RWPE2 (cell line): ENCODE results near the gene GDPD5.

Experiments
- ATAC-seq: fragments of 200-7000 bp; cut with Tn5 transposase; 3 replicates; pipeline ENCODE4 v1.9.1; 2021; ENCODE audit warnings: low read depth
- DNase-seq: peaks from one replicate; pipeline ENCODE4 v3.0.0-alpha.2; 2020; ENCODE audit warnings: low spot score
- H3K27ac ChIP-seq: fragments of 450-650 bp; 2 replicates; pipeline ENCODE4 v1.5.1; 2017; ENCODE audit warnings: mild to moderate bottlenecking; ENCODE audit not compliant: poor library complexity, severe bottlenecking
- H3K27me3 ChIP-seq: fragments of 250-450 bp; sonication (Bioruptor Pico); 2 replicates; pipeline ENCODE4 v1.5.1; 2021; ENCODE audit warnings: mild to moderate bottlenecking, moderate library complexity; ENCODE audit not compliant: insufficient read depth, poor library complexity, severe bottlenecking
- H3K36me3 ChIP-seq: fragments of 250-450 bp; sonication (Bioruptor Pico); 2 replicates; pipeline ENCODE4 v1.5.1; 2020; ENCODE audit warnings: low read depth, mild to moderate bottlenecking, moderate library complexity
- H3K4me1 ChIP-seq: fragments of 250-450 bp; sonication (Bioruptor Pico); 2 replicates; pipeline ENCODE4 v1.5.1; 2021; ENCODE audit warnings: mild to moderate bottlenecking, moderate library complexity; ENCODE audit not compliant: insufficient read depth, poor library complexity, severe bottlenecking
- H3K4me3 ChIP-seq: fragments of 250-450 bp; sonication (Bioruptor Pico); 2 replicates; pipeline ENCODE4 v1.5.1; 2021; ENCODE audit warnings: mild to moderate bottlenecking, moderate library complexity; ENCODE audit not compliant: severe bottlenecking
- H3K9me3 ChIP-seq: fragments of 250-450 bp; sonication (Bioruptor Pico); 2 replicates; pipeline ENCODE4 v1.5.1; 2021; ENCODE audit warnings: mild to moderate bottlenecking, moderate library complexity; ENCODE audit not compliant: severe bottlenecking
- TF ChIP-seq, protein P1 (sequence below): fragments of 450-650 bp; IDR thresholded peaks from one replicate; pipeline ENCODE4 v1.5.1; 2017; ENCODE audit warnings: mild to moderate bottlenecking, moderate library complexity; ENCODE audit not compliant: poor library complexity, severe bottlenecking

The GDPD5 gene

DNA sequence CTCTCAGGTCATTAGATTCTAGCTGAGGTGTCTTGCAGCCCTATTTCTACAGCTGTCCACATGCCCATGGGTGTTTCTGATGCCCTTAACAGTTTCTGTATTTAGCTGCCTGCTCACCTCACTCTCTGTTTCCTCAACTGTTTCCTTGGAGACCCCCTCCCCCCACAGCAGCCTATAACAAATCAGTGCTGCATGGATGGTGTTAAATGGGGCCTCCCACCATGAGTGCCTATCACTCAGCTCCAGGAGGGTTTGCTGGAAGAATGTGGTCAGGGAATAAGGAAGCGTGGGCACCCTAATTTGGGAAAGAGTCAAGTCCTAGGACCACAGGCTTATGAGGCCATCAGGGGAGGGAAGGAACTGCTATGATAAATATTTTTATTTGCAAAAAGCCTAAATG is 101.3 kb downstream of the GDPD5 start:
- DNase-seq: no peak

DNA sequence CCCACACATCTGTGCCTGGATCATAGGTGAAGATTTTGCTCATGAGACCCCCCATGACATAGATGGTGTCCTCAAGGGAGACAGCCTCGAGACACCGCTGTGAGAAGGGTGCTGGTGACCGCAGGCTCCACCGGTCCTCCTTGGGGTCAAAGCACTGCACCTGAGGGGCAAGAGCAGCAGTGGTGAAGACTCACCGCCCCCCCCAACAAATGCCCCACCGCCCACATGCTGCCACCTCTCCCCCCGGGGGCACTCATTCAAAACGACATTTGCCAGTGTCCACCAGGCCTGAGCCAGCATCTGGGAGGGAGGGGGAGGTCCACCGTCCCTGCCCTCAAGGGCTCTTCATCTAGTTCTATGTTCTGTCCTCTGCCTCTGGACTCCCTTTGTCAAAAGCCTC is 102.0 kb downstream of the GDPD5 start:
- H3K27me3 ChIP-seq: no peaks in the 10 kb centered on the region
- H3K4me1 ChIP-seq: peaks cover 17% of the 10 kb centered on the region
- TF ChIP-seq, protein P1, sequence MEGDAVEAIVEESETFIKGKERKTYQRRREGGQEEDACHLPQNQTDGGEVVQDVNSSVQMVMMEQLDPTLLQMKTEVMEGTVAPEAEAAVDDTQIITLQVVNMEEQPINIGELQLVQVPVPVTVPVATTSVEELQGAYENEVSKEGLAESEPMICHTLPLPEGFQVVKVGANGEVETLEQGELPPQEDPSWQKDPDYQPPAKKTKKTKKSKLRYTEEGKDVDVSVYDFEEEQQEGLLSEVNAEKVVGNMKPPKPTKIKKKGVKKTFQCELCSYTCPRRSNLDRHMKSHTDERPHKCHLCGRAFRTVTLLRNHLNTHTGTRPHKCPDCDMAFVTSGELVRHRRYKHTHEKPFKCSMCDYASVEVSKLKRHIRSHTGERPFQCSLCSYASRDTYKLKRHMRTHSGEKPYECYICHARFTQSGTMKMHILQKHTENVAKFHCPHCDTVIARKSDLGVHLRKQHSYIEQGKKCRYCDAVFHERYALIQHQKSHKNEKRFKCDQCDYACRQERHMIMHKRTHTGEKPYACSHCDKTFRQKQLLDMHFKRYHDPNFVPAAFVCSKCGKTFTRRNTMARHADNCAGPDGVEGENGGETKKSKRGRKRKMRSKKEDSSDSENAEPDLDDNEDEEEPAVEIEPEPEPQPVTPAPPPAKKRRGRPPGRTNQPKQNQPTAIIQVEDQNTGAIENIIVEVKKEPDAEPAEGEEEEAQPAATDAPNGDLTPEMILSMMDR: no peak
- DNase-seq: no peak
- H3K4me3 ChIP-seq: no peak overlapping the region
- no peaks in the 10 kb centered on the region for H3K9me3 ChIP-seq
- no peak overlapping the region for H3K27ac ChIP-seq
- peaks cover 17% of the 10 kb centered on the region for H3K36me3 ChIP-seq
- ATAC-seq: no peak

More for the DNA sequence above, 101.3 kb downstream of the GDPD5 start:
- ATAC-seq: no peak
- H3K27ac ChIP-seq: no peak overlapping the region
- peaks cover 13% of the 10 kb centered on the region for H3K4me1 ChIP-seq
- H3K36me3 ChIP-seq: peaks cover 17% of the 10 kb centered on the region
- H3K27me3 ChIP-seq: peaks cover 3% of the 10 kb centered on the region
- no peak overlapping the region for H3K4me3 ChIP-seq
- H3K9me3 ChIP-seq: no peaks in the 10 kb centered on the region
- TF ChIP-seq, protein P1: no peak

DNA sequence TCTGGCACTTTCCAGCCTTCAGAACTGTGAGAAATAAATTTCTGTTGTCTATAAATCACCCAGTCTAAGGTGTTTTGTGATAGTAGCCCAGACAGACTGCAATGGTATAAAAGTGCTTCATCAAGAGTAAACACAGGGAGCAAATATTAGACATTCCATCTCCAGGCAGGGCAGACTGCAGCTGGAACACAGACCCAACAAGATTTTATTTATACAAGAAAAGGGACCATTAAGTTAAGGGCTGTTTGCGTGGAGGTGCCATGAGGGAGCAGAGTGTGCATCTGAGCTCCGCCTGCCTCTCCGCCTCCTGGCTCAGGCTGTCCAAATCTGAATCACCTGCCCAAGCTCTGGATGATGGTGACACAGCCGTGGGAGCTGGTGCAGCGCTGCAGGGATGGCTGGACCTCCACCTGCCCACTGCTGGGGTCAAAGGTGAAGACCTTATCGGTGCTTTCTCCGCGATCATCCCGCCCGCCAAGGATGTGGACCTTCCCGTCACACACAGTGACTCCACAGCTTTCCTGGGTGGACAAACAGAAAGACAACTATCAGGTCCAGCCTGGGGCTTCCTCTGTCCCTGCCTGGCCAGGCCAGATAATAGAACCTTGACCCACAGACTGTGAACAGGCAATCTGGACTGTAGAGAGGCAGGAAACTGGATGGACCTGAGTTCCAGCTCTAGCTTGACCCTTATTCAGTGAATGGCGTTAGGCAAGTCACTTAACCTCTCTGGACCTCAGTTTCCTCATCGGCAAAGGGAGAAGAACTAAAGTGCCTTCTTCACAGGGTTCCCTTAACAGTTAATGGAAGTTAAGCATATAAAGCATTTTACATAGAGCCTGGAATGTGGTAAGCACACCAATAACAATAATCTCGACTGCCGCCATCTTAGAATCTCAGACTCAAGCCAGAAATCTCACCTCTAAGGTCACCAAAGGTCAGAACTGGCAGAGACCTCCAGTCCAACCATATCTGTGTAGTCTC is 103.2 kb downstream of the GDPD5 start:
- Histone ChIP-seq H3K9me3 (no peaks in the 10 kb centered on the region), H3K27me3 (no peaks in the 10 kb centered on the region), H3K4me1 (peaks cover 26% of the 10 kb centered on the region), H3K27ac (peak overlapping the region; percentile 92), H3K4me3 (no peak overlapping the region), H3K36me3 (peaks cover 22% of the 10 kb centered on the region)
- TF ChIP-seq, protein P1: no peak
- DNase-seq (no peak), ATAC-seq (0 out of 3 replicates have a peak, but pooled peaks have one; percentile 8)

DNA sequence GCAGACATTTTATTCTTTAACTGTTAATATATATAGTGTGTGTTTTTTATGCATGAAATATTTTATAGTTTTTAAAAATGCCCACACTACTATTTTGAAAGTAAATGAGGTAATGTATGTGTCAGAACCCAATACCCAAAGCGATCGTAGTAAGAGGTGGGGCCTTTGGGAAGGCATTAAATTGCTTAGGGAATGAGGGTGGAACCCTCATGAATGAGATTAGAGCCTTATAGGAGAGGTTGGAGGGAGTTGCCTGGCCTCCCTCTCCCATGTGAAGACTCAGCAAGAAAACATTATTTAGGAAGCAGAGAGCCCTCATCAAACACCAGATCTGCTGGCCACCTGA is 103.9 kb downstream of the GDPD5 start:
- DNase-seq: no peak
- no peak for ATAC-seq
- Histone ChIP-seq H3K27me3 (no peaks in the 10 kb centered on the region), H3K4me1 (peaks cover 26% of the 10 kb centered on the region), H3K27ac (peak overlapping the region; percentile 92), H3K9me3 (no peaks in the 10 kb centered on the region), H3K36me3 (peaks cover 26% of the 10 kb centered on the region), H3K4me3 (no peak overlapping the region)
- TF ChIP-seq, protein P1: no peak
